ENCODE data around the gene FBXO48.

GRCh38 chr2:68512326-68512725 lies 45.2 kb upstream of the FBXO48 start:
- no peak for TF ChIP-seq CTCF (IDR thresholded peaks at IDR 0.05)
- TF ChIP-seq POLR2A (IDR thresholded peaks at IDR 0.05): no peak

Measured in adrenal gland (tissue), 5 donors.